Cardiac muscle cell (in vitro differentiated cells and primary cell): ENCODE measurements around the gene IL17REL. TPM values are rescaled to one million over a fixed set of nuclear protein-coding genes. Genes with fewer than 3 reads are reported as not detected.
"Not testable (repeated sequence)": the region's sequence is repeated elsewhere in the genome, so short reads cannot be mapped to it uniquely, and the experiment has no call there.

Source experiments
- DNase-seq, 2 donors: peaks; one replicate each; pipeline versions ENCODE4 v3.0.0 to v3.0.0-alpha.2; 2010 to 2017; ENCODE audit warnings: low read depth in 1 of 2, low spot score in 1 of 2
- H3K27ac ChIP-seq: fragments of 200-600 bp; sonication (generic); 2 replicates; pipeline ENCODE4 v1.5.1; 2016
- H3K27me3 ChIP-seq: fragments of 200-600 bp; sonication (generic); 2 replicates; pipeline ENCODE4 v1.6.0; 2016; ENCODE audit warnings: control low read depth
- H3K36me3 ChIP-seq: fragments of 200-600 bp; sonication (generic); 2 replicates; pipeline ENCODE4 v1.5.1; 2016; ENCODE audit warnings: control low read depth
- H3K4me1 ChIP-seq: fragments of 200-600 bp; sonication (generic); 2 replicates; pipeline ENCODE4 v1.8.1; 2017; ENCODE audit warnings: low read depth, mild to moderate bottlenecking, mixed run types
- H3K4me3 ChIP-seq: fragments of 200-600 bp; sonication (generic); 2 replicates; pipeline ENCODE4 v1.5.1; 2016; ENCODE audit warnings: mild to moderate bottlenecking
- H3K9me3 ChIP-seq: fragments of 200-600 bp; sonication (generic); 2 replicates; pipeline ENCODE4 v1.5.1; 2017; ENCODE audit warnings: low read depth, mild to moderate bottlenecking, control low read depth
- polyA plus RNA-seq: library from polyadenylated mRNA; unstranded; fragments of >200 nt; fragmentation: Nextera tagmentation; extraction: Ambion mirVana; gene quantifications from 2 replicates; pipeline ENCODE4 v1.2.1, GENCODE V29; 2016
- total RNA-seq: library from RNA; depleted of rRNA; stranded (reverse); fragments of >200 nt; gene quantifications from 2 replicates; pipeline ENCODE4 v1.2.3, GENCODE V29; 2016
- TF ChIP-seq, protein P1 (sequence below): IDR thresholded peaks from 2 replicates; pipeline ENCODE4 v1.5.1; 2012; ENCODE audit warnings: low read depth, mild to moderate bottlenecking, low read length

IL17REL gene
- total and polyA plus RNA-seq, 2 experiments from 2014 or later, result 1.8 TPM; not detected in 1

DNA sequence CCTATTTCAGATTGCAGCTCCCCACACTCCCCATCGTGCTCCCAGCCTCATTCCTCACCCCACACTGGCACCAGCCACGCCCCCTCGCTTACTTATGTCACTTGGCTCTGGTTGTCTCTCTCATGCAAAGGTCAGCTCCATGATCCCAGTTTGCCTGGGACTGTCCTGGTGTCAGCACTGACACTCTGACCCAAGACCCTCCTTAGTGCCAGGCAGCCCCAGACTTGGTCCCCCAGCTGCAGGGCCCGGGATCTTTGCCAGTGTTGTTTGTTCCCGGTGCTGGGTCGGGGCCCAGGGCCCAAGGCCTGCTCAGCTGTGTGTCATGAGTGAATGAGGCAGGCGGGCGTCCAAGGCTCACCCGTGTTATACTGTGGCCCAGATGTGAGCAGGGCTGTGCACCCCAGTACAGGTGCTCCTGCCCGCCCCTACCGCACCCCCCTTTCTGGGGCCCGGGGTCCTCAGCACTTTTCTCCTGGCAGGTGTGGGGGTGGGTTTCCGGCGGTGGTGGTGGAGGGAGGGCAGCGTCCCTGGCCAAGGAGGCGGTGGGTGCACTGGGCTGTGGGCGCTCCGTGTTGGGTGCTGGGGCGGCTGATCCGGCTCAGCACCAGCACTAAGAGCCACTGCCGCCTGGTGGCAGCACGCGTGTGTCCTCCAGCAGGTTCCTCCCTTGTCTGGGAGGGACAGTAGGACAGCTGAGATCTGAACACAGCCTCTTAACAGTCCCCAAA is 19.5 kb downstream of the IL17REL start:
- Histone ChIP-seq H3K9me3 (no peaks in the 10 kb centered on the region), H3K27me3 (no peaks in the 10 kb centered on the region), H3K27ac (no peak overlapping the region), H3K4me3 (no peak overlapping the region), H3K4me1 (no peaks in the 10 kb centered on the region), H3K36me3 (no peaks in the 10 kb centered on the region)
- TF ChIP-seq, protein P1, sequence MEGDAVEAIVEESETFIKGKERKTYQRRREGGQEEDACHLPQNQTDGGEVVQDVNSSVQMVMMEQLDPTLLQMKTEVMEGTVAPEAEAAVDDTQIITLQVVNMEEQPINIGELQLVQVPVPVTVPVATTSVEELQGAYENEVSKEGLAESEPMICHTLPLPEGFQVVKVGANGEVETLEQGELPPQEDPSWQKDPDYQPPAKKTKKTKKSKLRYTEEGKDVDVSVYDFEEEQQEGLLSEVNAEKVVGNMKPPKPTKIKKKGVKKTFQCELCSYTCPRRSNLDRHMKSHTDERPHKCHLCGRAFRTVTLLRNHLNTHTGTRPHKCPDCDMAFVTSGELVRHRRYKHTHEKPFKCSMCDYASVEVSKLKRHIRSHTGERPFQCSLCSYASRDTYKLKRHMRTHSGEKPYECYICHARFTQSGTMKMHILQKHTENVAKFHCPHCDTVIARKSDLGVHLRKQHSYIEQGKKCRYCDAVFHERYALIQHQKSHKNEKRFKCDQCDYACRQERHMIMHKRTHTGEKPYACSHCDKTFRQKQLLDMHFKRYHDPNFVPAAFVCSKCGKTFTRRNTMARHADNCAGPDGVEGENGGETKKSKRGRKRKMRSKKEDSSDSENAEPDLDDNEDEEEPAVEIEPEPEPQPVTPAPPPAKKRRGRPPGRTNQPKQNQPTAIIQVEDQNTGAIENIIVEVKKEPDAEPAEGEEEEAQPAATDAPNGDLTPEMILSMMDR, result peak; percentile 73
- DNase-seq, result peak; percentile 60 to 78

DNA sequence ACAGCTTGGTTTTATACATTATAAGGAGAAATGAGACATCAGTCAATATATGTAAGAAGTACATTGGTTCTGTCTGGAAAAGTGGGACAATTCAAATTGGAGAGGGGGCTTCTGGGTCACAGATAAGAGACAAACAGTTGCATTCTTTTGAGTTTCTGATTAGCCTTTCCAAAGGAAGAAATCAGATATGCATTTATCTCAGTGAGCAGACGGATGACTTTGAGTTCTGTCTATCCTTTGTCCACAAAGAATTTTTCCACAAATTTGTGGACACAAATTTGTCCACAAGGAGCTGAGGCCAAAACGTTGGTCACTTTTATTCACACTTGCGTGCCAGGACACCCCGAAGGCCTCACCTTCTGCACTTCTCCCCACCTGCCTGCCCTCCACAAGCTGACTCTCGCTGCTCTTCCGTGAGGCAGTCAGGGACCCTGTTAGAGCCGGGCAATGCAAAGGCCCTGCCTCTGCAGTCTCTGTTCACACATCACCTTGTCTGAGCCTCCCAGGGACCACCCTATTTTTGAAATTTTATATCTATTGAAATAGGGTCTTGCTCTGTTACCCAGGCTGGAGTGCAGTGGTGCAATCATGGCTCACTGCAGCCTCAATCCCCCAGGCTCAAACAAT is 20.5 kb downstream of the IL17REL start:
- Histone ChIP-seq H3K27ac (no peak overlapping the region), H3K9me3 (no peaks in the 10 kb centered on the region), H3K36me3 (no peaks in the 10 kb centered on the region), H3K4me1 (no peaks in the 10 kb centered on the region), H3K4me3 (no peak overlapping the region), H3K27me3 (no peaks in the 10 kb centered on the region)
- no peak for DNase-seq
- TF ChIP-seq, protein P1, result no peak

DNA sequence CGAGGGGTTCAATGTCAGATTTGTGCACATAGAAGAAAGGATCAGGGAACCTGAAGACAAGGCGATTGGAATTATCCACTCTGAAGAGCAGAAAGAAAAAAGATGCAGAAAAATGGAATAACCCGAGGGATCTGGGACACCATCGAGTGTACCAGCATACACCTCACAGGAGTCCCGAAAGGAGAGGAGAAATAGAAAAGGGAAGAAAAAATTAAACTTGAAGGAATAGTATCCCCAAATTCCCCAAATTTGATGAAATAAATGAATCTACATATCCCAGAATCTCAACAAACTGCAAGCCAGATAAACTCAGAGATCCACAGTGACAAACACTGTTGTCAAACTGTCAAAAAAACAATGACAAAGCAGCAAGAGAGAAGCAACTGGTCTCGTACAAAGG is 21.4 kb downstream of the IL17REL start:
- no peak for DNase-seq
- TF ChIP-seq, protein P1, result no peak
- Histone ChIP-seq H3K4me1 (no peaks in the 10 kb centered on the region), H3K27me3 (peaks cover 4% of the 10 kb centered on the region), H3K4me3 (no peak overlapping the region), H3K9me3 (no peaks in the 10 kb centered on the region), H3K36me3 (no peaks in the 10 kb centered on the region), H3K27ac (no peak overlapping the region)

DNA sequence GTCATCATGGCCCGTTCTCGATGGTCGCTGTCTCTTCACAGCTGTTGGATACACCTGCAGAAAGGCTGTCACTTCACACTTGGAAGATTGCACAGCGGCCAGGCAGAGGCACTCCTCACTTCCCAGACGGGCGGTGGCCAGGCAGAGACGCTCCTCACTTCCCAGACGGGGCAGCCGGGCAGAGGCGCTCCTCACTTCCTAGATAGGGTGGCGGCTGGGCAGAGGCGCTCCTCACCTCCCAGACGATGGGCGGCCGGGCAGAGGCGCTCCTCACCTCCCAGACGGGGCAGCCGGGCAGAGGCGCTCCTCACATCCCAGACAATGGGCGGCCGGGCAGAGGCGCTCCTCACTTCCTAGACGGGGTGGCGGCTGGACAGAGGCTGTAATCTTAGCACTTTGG is 22.7 kb downstream of the IL17REL start:
- H3K27ac ChIP-seq, DNase-seq, H3K9me3 ChIP-seq, H3K4me1 ChIP-seq, H3K36me3 ChIP-seq, H3K4me3 ChIP-seq: not testable (repeated sequence)
- peaks cover 12% of the 10 kb centered on the region for H3K27me3 ChIP-seq

DNA sequence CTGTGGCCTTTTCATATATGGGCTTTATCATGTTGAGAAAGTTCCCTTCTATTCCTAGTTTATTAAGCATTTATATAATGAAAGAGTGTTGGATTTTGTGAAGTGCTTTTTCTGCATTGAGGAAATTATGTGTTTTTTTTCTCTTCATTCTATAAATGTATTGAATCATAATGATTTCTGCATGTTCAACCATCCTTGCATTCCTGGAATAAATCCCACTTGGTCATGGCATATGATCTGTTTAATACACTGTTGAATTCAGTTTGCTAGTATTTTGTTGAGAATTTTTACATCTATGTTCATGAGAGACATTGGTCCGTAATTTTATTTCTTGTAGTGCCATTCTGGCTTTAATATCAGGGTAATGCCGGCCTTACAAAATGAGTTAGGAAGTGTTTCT is 26.2 kb downstream of the IL17REL start:
- TF ChIP-seq, protein P1, result no peak
- no peaks in the 10 kb centered on the region for H3K9me3 ChIP-seq
- H3K36me3 ChIP-seq, result no peaks in the 10 kb centered on the region
- no peak overlapping the region for H3K27ac ChIP-seq
- DNase-seq, result no peak
- no peaks in the 10 kb centered on the region for H3K4me1 ChIP-seq
- H3K4me3 ChIP-seq, result no peak overlapping the region
- peaks cover 42% of the 10 kb centered on the region for H3K27me3 ChIP-seq

DNA sequence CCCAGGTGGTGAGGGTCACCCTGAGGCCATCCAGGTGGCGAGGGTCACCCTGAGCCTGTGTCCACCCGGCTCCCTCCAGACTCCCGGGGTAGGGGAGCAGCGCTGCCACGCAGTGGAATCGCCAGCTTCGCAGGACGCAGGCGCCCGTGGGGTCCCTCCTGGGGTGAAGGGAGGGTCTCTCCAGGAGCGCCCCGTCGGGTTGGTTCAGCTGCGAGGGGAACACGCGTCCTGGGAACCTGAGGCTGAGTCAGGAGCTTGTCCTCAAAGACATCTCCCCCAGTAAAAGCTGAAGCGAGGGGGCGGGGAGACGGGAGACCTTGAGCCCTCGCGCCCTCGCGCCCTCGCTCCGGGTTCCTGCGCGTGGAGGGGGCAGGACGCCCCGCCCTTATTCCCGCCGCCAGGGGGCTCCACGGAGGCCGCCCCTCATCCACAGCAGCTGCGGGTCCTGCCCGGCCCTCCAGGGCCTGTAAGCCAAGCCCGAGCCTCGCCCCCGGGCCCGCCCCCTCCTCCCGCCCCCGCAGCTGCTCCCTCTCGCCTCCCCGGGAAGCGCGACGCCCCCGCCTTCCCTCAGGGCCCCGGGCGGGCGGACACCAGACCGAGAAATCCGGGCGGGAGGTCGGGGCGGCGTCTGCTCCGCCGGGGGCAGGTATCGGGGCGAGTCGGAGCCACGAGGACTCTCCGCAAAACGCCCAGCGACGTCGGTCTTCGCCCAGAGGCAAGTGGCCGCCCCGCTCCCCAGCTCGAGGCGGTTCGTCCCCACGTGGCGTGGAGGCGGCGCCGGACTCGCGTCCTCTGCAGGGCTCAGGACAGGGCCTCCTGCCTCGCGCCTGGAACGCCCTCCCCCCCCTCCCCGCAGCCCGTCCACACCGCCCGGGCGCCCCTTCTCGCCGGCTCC is 29.2 kb downstream of the IL17REL start:
- Histone ChIP-seq H3K9me3 (no peaks in the 10 kb centered on the region), H3K4me3 (no peak overlapping the region), H3K27me3 (peaks cover 42% of the 10 kb centered on the region), H3K27ac (no peak overlapping the region), H3K36me3 (no peaks in the 10 kb centered on the region), H3K4me1 (no peaks in the 10 kb centered on the region)
- TF ChIP-seq, protein P1, result peak; percentile 45
- DNase-seq, result peak in 1 of 2 donors; percentile 46

DNA sequence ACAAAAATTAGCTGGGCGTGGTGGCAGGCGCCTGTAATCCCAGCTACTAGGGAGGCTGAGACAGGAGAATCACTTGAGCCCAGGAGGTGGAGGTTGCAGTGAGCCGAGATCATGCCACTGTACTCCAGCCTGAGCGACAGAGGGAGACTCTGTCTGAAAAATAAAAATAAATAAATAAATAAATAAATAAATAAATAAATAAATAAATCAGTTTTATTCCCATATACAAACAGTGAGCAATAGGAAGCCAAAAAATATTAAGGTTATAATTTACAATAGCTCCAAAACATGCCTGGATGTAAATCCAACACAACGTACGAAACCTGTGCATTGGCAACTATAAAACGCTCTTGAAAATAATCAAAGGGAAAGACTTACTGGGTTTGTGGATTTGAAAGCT is 30.8 kb downstream of the IL17REL start:
- H3K4me1 ChIP-seq, H3K36me3 ChIP-seq, H3K27ac ChIP-seq, H3K9me3 ChIP-seq, DNase-seq, H3K4me3 ChIP-seq: not testable (repeated sequence)
- peaks cover 42% of the 10 kb centered on the region for H3K27me3 ChIP-seq
